Measurements from ENCODE around the gene KCNQ2. TPM values are rescaled to one million over a fixed set of nuclear protein-coding genes. Genes with fewer than 3 reads are reported as not detected.

Gene KCNQ2
- total RNA-seq, 2 experiments from 2014 or later: not detected

DNA sequence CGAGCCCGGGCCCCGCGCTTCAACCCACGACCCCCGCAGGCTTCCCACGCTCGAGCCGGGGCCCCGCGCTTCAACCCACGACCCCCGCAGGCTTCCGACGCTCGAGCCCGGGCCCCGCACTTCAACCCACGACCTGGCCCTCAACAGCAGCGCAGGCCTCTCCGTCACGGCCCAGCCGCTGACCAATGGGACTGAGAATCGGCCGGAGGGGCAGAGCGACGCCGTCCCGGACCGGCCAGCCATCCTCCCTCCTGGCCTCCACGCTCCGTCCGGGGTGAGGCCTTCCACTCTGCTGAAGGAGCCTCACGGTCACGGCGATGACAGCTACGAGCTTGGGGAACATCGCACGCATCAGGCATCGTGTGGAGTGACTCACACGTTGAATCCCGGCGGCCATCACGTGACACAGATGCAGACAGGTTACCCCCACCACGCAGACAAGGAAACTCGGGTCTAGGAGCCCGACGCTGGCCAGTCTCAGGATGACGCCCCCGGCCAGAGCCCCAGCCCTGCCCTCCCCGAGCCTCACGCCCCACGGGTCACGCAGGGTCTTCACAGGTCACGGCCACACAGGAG lies 6.1 kb downstream of the KCNQ2 start:
- ATAC-seq (no peak), DNase-seq (no peak)
- no peaks in the 10 kb centered on the region for H3K9me3 Mint-ChIP-seq
- ChIA-PET POLR2A (no interaction called here), CTCF (no interaction called here)
- H3K4me1 Mint-ChIP-seq (ENCODE audit: low read depth): no peaks in the 10 kb centered on the region
- no peak overlapping the region for H3K4me3 Mint-ChIP-seq
- TF ChIP-seq, protein P1, sequence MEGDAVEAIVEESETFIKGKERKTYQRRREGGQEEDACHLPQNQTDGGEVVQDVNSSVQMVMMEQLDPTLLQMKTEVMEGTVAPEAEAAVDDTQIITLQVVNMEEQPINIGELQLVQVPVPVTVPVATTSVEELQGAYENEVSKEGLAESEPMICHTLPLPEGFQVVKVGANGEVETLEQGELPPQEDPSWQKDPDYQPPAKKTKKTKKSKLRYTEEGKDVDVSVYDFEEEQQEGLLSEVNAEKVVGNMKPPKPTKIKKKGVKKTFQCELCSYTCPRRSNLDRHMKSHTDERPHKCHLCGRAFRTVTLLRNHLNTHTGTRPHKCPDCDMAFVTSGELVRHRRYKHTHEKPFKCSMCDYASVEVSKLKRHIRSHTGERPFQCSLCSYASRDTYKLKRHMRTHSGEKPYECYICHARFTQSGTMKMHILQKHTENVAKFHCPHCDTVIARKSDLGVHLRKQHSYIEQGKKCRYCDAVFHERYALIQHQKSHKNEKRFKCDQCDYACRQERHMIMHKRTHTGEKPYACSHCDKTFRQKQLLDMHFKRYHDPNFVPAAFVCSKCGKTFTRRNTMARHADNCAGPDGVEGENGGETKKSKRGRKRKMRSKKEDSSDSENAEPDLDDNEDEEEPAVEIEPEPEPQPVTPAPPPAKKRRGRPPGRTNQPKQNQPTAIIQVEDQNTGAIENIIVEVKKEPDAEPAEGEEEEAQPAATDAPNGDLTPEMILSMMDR (IDR thresholded peaks at IDR 0.05): no peak
- peaks cover 22% of the 10 kb centered on the region for H3K27me3 Mint-ChIP-seq
- no peak overlapping the region for H3K27ac Mint-ChIP-seq
- intact Hi-C loops (cut with micrococcal nuclease): no loop called here
- H3K36me3 Mint-ChIP-seq (ENCODE audit: low read depth): no peaks in the 10 kb centered on the region

DNA sequence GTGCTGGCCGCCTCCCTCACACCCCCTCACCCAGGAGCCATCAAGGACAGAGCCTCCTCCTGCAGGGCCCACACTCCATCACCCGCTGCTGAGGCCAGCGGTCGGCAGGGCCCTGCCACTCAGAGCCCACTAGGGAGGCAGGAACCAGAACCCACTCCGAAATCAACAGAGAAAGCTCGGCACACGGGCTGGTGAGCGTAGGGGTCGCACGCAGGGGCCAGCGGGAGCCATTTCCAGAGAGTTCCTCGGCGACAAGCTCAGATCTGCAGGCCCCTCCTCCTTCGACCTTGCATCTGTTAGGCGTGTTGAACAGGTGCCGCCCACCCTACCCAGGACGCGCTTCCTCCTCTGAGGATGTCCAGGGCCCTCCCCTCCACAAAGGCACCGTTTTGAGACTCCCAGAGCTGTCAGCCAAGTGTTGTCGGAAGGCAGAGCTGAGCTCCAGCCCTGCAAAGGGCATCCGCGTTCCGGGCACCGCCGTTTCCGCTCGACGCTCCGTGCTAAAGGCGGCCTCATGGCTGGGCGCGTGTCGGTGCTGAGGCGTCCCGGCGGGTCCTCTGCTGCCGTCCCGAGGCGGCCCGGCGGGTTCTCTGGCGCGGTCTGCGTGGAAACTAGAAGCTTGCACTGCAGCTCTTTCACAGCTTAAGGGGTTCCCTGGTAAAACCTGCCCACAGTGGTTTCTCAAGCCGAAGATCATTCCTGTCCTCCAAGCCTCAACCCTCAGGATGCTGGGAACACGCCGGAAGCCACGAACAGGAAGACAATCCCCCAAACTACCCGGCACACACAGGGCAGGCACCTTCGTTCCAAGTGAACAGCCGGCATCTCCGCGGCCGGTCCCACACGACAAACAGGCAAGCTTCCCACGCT lies 6.8 kb downstream of the KCNQ2 start:
- POLR2A ChIA-PET: interaction anchor here (0.6 kb wide), 1 partner anchor 89 kb away, joined by 3 read pairs; the partner anchor contains the start of gene FNDC11
- Mint-ChIP-seq H3K36me3 (ENCODE audit: low read depth) (no peaks in the 10 kb centered on the region), H3K4me3 (no peak overlapping the region), H3K9me3 (no peaks in the 10 kb centered on the region), H3K4me1 (ENCODE audit: low read depth) (no peaks in the 10 kb centered on the region), H3K27me3 (peaks cover 20% of the 10 kb centered on the region), H3K27ac (no peak overlapping the region)
- ATAC-seq: no peak
- TF ChIP-seq, protein P1 (IDR thresholded peaks at IDR 0.05): no peak
- intact Hi-C loops (cut with micrococcal nuclease): no loop called here
- DNase-seq: no peak
- CTCF ChIA-PET: no interaction called here

DNA sequence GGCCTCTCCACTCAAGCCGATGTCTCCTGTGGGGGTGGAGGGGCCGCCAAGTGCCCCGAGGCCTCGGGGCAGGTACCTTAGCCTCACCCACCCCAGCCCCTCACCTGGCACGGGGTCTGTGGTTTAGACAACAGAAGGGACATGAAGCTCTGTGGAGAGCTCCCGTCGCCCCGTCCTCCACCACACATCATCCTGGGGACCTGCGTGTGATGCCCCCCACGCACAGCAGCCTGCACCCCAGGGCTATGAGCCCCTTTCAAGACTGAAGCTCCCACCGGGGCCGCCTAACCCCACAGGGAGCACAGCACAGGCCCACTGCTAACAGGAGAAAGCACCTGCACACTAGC lies 8.2 kb downstream of the KCNQ2 start:
- TF ChIP-seq, protein P1 (IDR thresholded peaks at IDR 0.05): no peak
- H3K27me3 Mint-ChIP-seq: peaks cover 16% of the 10 kb centered on the region
- intact Hi-C loops (cut with micrococcal nuclease): no loop called here
- H3K4me1 Mint-ChIP-seq (ENCODE audit: low read depth): no peaks in the 10 kb centered on the region
- H3K4me3 Mint-ChIP-seq: no peak overlapping the region
- no peaks in the 10 kb centered on the region for H3K36me3 Mint-ChIP-seq (ENCODE audit: low read depth)
- ATAC-seq (no peak), DNase-seq (no peak)
- no peaks in the 10 kb centered on the region for H3K9me3 Mint-ChIP-seq
- no peak overlapping the region for H3K27ac Mint-ChIP-seq
- ChIA-PET POLR2A (interaction anchor here (0.9 kb wide), 1 partner anchor 249 kb away, joined by 3 read pairs; no protein-coding TSS in a partner anchor), CTCF (no interaction called here)

DNA sequence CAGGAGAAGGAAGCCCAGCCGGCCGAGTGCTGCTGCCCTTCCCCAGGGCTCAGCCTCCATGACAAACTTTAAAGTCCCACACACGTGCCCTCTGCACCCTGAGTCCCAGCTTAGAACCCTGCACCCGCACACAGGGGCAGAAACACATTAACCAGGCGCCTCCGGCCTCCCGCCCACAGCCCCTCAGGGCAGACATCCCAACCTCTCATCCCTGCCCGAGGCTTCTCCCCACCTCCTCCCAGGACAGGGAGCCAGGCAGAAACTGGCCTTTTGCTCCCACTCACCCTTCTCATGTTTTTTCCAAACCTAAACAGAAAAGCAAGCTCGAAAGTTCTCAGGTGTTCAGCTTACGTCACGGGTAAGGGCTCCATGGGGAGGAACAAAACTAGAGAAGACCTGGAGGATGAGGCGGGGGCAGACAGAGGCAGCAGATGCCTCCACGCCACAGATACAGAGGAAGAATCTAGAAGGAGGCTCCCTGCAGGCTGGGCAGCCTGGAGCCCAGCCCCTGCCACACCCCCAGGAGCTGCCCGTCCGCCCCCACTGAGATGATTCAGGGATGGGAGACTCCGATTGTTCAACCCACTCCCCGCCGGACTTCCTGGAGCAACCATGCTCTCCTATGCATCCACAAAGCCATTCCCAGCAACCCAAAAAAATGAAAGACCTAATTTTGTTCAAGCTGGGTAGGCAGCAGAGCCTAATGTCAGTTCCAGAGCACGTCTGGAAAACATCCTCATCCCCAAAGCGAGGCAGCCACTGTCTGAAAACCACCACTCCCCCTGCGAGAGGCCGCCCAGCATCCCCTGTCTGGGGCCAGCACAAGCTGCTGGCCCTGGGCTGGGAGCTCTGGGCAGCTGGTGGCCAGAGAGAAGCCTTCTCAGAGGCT lies 8.8 kb downstream of the KCNQ2 start:
- no peak for ATAC-seq
- CTCF ChIA-PET: no interaction called here
- no peak overlapping the region for H3K4me3 Mint-ChIP-seq
- POLR2A ChIA-PET: interaction anchor here (0.8 to 0.9 kb wide), 2 partner anchors 33 to 249 kb away, joined by 3 read pairs; no protein-coding TSS in a partner anchor
- DNase-seq: no peak
- H3K9me3 Mint-ChIP-seq: no peaks in the 10 kb centered on the region
- H3K27ac Mint-ChIP-seq: no peak overlapping the region
- no peaks in the 10 kb centered on the region for H3K4me1 Mint-ChIP-seq (ENCODE audit: low read depth)
- TF ChIP-seq, protein P1 (IDR thresholded peaks at IDR 0.05): no peak
- H3K36me3 Mint-ChIP-seq (ENCODE audit: low read depth): no peaks in the 10 kb centered on the region
- intact Hi-C loops (cut with micrococcal nuclease): no loop called here
- peaks cover 16% of the 10 kb centered on the region for H3K27me3 Mint-ChIP-seq

Measured in activated CD8-positive, alpha-beta T cell treated with anti-CD3 and anti-CD28 coated beads for 36 hours (primary cell).